ENCODE data around the gene KCNK4. TPM values are rescaled to one million over a fixed set of nuclear protein-coding genes. Genes with fewer than 3 reads are reported as not detected.

Gene KCNK4
- total and polyA plus RNA-seq, 2 of the 13 experiments (the other 11 are each of a cell fraction or from before 2014, with no cell fraction given), result not detected

DNA sequence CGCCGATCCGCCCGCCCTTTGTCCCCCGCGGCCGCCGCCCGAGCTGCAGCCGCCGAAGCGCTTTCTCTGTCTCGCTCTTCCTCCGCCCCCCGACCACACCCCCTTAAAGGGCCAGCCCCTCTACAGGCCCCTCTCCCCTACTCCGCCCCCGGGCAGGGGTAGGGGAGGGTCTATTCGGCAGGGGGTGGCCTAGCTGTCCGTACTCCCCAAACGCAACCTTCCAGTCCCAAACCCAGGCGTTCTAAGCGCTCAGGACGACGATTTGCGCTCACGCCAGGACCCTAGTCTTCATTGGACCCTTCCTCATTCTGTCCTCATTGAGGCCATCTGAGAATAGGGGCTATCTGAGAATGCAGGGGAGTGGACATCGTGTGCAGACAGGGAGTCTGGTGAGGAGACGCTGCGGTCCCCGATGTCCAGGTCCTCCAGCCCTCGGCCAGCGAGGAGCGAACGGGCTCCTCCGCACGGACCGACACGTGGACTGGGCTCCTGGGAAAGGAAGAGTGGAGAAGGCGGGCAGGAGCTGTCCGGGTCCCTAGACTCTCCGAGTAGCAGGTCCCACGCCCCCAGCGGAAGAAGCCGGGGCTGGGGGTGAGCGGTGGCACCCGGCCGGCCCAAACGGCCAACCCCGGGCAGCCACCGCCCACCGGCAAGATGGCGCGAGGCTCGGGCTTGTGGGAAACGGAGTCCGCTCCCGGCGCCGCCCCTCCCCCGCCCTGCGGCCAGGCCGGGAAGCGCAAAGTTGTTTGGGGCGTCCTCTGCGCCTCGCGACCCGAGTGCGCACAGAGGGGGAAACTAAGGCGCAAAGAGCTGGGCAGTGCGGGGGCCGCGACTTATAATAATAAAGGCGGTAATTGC is 44.0 kb upstream of the KCNK4 start, which contains the start of gene PPP1R14B (continued):
- TF ChIP-seq, protein P1, sequence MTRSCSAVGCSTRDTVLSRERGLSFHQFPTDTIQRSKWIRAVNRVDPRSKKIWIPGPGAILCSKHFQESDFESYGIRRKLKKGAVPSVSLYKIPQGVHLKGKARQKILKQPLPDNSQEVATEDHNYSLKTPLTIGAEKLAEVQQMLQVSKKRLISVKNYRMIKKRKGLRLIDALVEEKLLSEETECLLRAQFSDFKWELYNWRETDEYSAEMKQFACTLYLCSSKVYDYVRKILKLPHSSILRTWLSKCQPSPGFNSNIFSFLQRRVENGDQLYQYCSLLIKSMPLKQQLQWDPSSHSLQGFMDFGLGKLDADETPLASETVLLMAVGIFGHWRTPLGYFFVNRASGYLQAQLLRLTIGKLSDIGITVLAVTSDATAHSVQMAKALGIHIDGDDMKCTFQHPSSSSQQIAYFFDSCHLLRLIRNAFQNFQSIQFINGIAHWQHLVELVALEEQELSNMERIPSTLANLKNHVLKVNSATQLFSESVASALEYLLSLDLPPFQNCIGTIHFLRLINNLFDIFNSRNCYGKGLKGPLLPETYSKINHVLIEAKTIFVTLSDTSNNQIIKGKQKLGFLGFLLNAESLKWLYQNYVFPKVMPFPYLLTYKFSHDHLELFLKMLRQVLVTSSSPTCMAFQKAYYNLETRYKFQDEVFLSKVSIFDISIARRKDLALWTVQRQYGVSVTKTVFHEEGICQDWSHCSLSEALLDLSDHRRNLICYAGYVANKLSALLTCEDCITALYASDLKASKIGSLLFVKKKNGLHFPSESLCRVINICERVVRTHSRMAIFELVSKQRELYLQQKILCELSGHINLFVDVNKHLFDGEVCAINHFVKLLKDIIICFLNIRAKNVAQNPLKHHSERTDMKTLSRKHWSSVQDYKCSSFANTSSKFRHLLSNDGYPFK (CRISPR knock-in tag; IDR thresholded peaks at IDR 0.05; ENCODE audit: borderline replicate concordance), result peak; percentile 81
- TF ChIP-seq FIP1L1 (IDR thresholded peaks at IDR 0.05; ENCODE audit: borderline replicate concordance, insufficient read depth, low read depth, low read length) (no peak), ZNF180 (CRISPR knock-in tag; IDR thresholded peaks at IDR 0.05; ENCODE audit: borderline replicate concordance, low read depth) (no peak), ZNF589 (CRISPR knock-in tag; conservative IDR thresholded peaks at IDR 0.05) (peak; percentile 62; the same call in 1 of the 2 replicates), SRSF1 (optimal IDR thresholded peaks at IDR 0.05; ENCODE audit: low read depth, low read length) (peak; percentile 30), AGO2 (optimal IDR thresholded peaks at IDR 0.05; ENCODE audit: low read depth, low read length) (peak; percentile 77), SRY (CRISPR knock-in tag; IDR thresholded peaks at IDR 0.05) (no peak), ZNF629 (CRISPR knock-in tag; conservative IDR thresholded peaks at IDR 0.05) (peak; percentile 77), MIER3 (CRISPR knock-in tag; IDR thresholded peaks at IDR 0.05; ENCODE audit: borderline replicate concordance) (no peak; the same call in 1 of the 2 replicates), ZNF234 (CRISPR knock-in tag; conservative IDR thresholded peaks at IDR 0.05) (no peak), ZNF546 (CRISPR knock-in tag; conservative IDR thresholded peaks at IDR 0.05) (peak; percentile 91), ZNF260 (CRISPR knock-in tag; IDR thresholded peaks at IDR 0.05; ENCODE audit: borderline replicate concordance, low read depth) (no peak), FOXP4 (CRISPR knock-in tag; IDR thresholded peaks at IDR 0.05) (no peak), ZBTB42 (CRISPR knock-in tag; IDR thresholded peaks at IDR 0.05) (peak; percentile 84; the same call in 1 of the 2 replicates), PHF8 (CRISPR knock-in tag; IDR thresholded peaks at IDR 0.05) (peak; percentile 75), ZNF275 (CRISPR knock-in tag; IDR thresholded peaks at IDR 0.05; ENCODE audit: borderline replicate concordance) (no peak)
- TF ChIP-seq, protein P2, sequence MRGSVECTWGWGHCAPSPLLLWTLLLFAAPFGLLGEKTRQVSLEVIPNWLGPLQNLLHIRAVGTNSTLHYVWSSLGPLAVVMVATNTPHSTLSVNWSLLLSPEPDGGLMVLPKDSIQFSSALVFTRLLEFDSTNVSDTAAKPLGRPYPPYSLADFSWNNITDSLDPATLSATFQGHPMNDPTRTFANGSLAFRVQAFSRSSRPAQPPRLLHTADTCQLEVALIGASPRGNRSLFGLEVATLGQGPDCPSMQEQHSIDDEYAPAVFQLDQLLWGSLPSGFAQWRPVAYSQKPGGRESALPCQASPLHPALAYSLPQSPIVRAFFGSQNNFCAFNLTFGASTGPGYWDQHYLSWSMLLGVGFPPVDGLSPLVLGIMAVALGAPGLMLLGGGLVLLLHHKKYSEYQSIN (CRISPR knock-in tag; IDR thresholded peaks at IDR 0.05; ENCODE audit: borderline replicate concordance), result no peak

Measured in HepG2 (cell line).